ENCODE data around the gene LOXL3.

LOXL3 gene

DNA sequence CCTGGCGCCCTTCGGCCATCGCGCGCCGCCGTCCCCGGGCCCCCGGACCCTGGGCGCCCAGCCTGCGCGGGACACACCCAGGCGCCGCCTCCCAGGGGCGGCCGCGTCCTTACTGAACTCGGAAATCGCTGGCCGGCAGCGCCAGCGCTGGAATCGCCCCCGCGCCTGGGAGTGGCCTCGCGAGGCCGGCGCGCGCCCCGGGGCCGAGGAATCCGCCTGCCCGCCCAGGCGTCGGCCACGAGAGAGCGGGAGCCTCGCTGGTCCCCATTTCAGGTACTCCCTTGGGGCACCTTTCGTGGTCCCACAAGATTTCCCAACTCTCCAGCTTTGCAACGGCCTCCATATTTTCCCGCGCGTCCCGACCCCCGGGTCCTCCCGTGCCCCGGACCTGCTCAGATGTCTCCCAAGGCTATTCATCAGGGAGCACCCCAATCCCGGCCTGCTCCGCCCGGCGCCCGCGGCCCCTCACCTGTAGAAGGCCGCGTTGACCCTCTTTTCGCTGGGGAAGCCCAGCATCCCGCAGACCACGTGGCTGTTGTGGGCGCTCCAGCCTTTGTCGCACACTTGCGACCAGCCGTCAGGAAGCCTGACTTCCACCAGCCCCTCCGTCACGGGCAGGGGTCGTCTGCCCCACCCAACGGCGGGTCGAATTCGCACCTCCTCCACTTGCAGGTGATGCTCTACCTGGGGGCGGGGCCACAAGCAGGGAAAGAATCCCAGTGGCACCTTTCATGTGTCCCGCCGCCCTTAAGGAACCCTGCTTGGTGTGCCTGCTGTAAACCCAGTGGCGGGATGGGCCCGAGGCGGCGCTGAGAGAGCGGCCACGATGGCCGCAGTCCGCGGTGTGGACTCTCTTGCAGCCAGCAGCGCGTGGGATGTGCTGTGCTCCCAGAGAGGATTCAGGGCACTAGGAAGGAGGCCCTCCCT, 4.6 kb downstream of the LOXL3 start (continued):
- TF ChIP-seq ZNF837 (tag by site-specific recombination; IDR thresholded peaks at IDR 0.05) (no peak), SP3 (tag by site-specific recombination; IDR thresholded peaks at IDR 0.05) (peak; percentile 14; the same call in 1 of the 2 replicates), SP2 (tag by site-specific recombination; IDR thresholded peaks at IDR 0.05) (peak; percentile 43), ZBTB48 (tag by site-specific recombination; IDR thresholded peaks at IDR 0.05) (peak; percentile 39; the same call in 1 of the 2 replicates), ZNF2 (tag by site-specific recombination; IDR thresholded peaks at IDR 0.05) (0 out of 2 replicates have a peak, but pooled peaks have one; percentile 29), PRDM6 (tag by site-specific recombination; IDR thresholded peaks at IDR 0.05) (no peak), ZNF747 (tag by site-specific recombination; IDR thresholded peaks at IDR 0.05) (no peak), ZSCAN23 (tag by site-specific recombination; IDR thresholded peaks at IDR 0.05) (no peak), PRDM1 (tag by site-specific recombination; IDR thresholded peaks at IDR 0.05) (no peak), OSR2 (tag by site-specific recombination; IDR thresholded peaks at IDR 0.05) (no peak), ZBTB7A (tag by site-specific recombination; IDR thresholded peaks at IDR 0.05; ENCODE audit: low read depth) (no peak), KLF8 (tag by site-specific recombination; IDR thresholded peaks at IDR 0.05) (peak; percentile 34; the same call in 1 of the 2 replicates), ZNF211 (tag by site-specific recombination; IDR thresholded peaks at IDR 0.05; ENCODE audit: low read depth) (no peak), ZNF449 (tag by site-specific recombination; IDR thresholded peaks at IDR 0.05) (no peak), ZNF138 (tag by site-specific recombination; IDR thresholded peaks at IDR 0.05; ENCODE audit: borderline replicate concordance) (no peak), ZFP69B (tag by site-specific recombination; IDR thresholded peaks at IDR 0.05) (no peak), GLIS1 (tag by site-specific recombination; IDR thresholded peaks at IDR 0.05) (no peak), ZBTB17 (tag by site-specific recombination; IDR thresholded peaks at IDR 0.05) (no peak), ZBTB49 (tag by site-specific recombination; IDR thresholded peaks at IDR 0.05; ENCODE audit: low read depth) (no peak), ZNF645 (tag by site-specific recombination; IDR thresholded peaks at IDR 0.05) (no peak), ZNF776 (tag by site-specific recombination; IDR thresholded peaks at IDR 0.05; ENCODE audit: borderline replicate concordance) (no peak)
- TF ChIP-seq, protein P1, sequence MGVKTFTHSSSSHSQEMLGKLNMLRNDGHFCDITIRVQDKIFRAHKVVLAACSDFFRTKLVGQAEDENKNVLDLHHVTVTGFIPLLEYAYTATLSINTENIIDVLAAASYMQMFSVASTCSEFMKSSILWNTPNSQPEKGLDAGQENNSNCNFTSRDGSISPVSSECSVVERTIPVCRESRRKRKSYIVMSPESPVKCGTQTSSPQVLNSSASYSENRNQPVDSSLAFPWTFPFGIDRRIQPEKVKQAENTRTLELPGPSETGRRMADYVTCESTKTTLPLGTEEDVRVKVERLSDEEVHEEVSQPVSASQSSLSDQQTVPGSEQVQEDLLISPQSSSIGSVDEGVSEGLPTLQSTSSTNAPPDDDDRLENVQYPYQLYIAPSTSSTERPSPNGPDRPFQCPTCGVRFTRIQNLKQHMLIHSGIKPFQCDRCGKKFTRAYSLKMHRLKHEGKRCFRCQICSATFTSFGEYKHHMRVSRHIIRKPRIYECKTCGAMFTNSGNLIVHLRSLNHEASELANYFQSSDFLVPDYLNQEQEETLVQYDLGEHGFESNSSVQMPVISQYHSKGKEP (tag by site-specific recombination; IDR thresholded peaks at IDR 0.05): no peak
- TF ChIP-seq, protein P2, sequence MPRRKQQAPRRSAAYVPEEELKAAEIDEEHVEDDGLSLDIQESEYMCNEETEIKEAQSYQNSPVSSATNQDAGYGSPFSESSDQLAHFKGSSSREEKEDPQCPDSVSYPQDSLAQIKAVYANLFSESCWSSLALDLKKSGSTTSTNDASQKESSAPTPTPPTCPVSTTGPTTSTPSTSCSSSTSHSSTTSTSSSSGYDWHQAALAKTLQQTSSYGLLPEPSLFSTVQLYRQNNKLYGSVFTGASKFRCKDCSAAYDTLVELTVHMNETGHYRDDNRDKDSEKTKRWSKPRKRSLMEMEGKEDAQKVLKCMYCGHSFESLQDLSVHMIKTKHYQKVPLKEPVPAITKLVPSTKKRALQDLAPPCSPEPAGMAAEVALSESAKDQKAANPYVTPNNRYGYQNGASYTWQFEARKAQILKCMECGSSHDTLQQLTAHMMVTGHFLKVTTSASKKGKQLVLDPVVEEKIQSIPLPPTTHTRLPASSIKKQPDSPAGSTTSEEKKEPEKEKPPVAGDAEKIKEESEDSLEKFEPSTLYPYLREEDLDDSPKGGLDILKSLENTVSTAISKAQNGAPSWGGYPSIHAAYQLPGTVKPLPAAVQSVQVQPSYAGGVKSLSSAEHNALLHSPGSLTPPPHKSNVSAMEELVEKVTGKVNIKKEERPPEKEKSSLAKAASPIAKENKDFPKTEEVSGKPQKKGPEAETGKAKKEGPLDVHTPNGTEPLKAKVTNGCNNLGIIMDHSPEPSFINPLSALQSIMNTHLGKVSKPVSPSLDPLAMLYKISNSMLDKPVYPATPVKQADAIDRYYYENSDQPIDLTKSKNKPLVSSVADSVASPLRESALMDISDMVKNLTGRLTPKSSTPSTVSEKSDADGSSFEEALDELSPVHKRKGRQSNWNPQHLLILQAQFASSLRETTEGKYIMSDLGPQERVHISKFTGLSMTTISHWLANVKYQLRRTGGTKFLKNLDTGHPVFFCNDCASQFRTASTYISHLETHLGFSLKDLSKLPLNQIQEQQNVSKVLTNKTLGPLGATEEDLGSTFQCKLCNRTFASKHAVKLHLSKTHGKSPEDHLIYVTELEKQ (tag by site-specific recombination; IDR thresholded peaks at IDR 0.05; ENCODE audit: borderline replicate concordance): no peak
- TF ChIP-seq, protein P3, sequence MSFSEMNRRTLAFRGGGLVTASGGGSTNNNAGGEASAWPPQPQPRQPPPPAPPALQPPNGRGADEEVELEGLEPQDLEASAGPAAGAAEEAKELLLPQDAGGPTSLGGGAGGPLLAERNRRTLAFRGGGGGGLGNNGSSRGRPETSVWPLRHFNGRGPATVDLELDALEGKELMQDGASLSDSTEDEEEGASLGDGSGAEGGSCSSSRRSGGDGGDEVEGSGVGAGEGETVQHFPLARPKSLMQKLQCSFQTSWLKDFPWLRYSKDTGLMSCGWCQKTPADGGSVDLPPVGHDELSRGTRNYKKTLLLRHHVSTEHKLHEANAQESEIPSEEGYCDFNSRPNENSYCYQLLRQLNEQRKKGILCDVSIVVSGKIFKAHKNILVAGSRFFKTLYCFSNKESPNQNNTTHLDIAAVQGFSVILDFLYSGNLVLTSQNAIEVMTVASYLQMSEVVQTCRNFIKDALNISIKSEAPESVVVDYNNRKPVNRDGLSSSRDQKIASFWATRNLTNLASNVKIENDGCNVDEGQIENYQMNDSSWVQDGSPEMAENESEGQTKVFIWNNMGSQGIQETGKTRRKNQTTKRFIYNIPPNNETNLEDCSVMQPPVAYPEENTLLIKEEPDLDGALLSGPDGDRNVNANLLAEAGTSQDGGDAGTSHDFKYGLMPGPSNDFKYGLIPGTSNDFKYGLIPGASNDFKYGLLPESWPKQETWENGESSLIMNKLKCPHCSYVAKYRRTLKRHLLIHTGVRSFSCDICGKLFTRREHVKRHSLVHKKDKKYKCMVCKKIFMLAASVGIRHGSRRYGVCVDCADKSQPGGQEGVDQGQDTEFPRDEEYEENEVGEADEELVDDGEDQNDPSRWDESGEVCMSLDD (tag by site-specific recombination; IDR thresholded peaks at IDR 0.05): peak; percentile 67; the same call in 1 of the 2 replicates
